GM19395 (cell line): ENCODE measurements around the gene SEC14L3.

Source experiments
- ATAC-seq: cut with Tn5 transposase; IDR thresholded peaks from one replicate; pipeline ENCODE4 v1.9.1; 2021; ENCODE audit warnings: mild to moderate bottlenecking, moderate library complexity; ENCODE audit not compliant: unreplicated experiment

SEC14L3 gene

DNA sequence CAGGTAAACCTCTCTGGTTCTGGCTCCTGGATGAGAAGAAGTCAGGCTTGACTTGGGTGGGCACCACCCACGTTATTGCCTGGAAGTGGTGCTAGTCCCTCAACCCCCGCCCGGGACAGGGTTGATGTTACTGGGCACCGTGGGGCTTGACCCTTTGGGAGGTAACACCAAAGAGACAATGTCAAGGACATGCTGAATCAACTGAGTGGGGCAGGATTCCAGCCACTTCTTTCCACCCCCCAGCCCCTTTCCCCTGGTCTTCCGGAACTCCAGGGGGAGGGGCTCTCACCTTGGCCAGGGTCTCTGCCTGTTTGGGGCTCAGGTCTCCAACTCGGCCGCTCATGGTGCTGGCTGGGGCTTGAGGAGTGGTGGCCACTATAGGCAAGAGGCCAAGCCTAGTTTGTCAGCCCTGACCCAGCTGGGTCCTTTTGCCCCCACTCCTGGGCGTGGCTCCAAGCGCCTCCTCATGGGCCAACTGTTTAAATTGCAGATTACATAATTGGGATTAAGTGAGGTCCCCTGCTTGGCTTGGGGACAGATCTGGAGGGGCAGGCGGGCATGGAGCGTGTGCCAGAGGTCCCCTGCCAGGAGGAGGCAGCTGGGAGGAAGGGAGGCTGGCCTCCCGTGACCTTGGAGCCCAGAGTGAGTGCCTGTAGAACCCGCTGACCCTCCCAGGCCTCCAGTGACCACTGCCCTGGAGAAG, at the start of gene SEC14L3:
Gene SEC14L3 (minus strand): TSS at position 402 of the 703 bp plus-strand sequence. CDS start 59 bp downstream, at position 343.
- ATAC-seq: no peak

GRCh38 chr22:30519842-30520425, 48.1 kb upstream of the SEC14L3 start:
- ATAC-seq: no peak

DNA sequence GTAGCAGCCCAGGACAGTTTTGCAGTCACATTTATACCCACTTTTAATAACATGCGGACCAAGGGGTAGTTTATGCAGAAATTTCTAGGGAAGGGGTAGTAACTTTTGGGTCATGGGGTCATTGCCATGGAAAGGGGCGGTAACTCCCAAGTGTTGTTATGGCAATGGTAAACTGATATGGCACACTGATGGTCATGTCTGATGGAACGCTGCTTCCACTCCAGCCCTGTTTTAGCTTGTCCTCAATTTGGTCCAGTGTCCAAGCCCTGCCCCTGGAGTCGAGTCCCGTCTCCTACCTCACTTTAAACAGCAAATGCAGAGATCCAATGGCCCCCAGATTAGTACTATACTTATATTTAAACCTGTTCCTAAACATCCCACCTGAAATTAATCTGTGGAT, 44.9 kb upstream of the SEC14L3 start:
- ATAC-seq: no peak

DNA sequence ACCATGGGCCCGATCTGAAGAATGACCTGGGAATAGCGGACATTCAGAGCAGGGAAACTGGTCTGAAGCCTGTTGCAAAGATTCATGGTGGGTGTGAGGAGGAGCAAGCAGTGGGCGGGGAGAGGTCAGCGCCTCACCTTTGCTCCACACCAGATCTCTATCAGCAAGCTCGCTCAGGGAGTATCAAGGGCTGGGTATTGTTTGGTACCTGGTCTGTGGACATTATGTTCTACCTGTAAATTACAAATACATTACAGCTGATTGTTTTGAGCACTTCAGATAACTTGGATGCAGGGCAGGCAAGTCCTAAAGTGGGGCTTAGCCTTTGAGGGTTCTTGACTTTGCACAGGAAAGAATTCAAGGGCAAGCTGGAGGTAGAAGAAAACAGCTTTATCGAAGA, 44.5 kb upstream of the SEC14L3 start:
- no peak for ATAC-seq

GRCh38 chr22:30514252-30514651, 42.4 kb upstream of the SEC14L3 start:
- no peak for ATAC-seq

DNA sequence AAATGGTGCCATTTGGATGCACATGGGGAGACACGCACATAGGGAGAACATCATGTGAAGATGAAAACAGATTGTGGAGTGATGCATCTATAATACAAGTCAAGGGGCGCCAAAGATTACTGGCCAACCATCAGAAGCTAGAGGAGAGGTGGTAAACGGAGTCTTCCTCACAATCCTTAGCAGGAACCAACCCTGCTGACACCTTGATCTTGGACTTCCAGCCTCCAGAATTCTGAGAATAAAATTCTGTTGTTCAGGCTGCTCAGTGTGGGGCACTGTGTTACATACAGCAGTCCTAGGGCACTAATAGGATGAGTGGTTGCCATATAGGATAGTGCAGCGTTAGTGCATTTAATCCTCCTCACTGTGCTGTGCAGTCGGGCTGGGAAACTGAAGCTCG, 41.6 kb upstream of the SEC14L3 start:
- no peak for ATAC-seq

DNA sequence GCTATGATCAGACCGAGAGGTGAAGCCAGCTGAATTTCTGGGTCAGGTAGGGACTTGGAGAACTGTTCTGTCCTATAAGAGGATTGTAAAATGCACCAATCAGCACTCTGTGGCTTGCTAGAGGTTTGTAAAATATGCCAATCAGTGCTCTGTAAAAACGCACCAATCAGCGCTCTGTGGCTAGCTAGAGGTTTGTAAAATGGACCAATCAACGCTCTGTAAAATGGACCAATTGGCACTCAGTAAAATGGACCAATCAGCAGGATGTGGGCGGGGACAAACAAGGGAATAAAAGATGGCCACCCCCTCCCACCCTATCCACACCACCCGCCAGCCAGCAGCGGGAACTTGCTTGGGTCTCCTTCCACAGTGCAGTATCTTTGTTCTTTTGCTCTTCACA, 40.1 kb upstream of the SEC14L3 start:
- ATAC-seq: no peak

DNA sequence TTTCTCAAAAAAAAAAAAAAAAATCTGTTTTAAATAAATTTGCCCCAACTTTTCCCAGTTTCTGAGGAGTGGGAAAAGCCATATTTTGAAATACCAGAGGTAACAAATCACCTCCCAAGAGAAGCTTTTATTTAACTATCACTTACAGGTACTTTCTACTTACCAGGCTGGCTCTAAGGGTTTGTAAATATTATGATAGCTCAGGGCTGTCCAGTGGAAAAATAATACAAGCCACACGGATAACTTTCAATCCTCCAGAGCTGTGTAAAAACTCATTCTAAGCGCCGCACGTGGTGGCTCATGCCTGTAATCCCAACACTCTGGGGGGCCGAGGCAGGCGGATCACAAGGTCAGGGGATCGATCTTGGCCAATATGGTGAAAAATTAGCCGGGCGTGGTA, 39.3 kb upstream of the SEC14L3 start:
- ATAC-seq: no peak

DNA sequence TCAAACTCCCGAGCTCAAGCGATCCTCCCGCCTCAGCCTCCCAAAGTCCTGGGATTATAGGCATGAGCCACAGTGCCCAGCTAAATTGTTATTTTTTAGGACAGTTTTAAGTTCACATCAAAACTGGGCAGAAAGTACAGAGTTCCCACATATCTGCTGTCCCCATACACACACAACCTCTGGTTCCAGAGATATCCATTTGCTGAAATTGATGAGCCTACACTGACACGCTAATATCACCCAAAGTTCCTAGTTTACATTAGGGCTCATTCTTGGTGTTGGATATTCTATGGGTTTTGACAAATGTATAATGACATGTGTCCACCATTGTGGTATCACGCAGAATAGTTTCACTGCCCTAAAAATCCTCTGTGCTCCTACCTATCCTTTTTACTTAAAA, 36.4 kb upstream of the SEC14L3 start:
- no peak for ATAC-seq

DNA sequence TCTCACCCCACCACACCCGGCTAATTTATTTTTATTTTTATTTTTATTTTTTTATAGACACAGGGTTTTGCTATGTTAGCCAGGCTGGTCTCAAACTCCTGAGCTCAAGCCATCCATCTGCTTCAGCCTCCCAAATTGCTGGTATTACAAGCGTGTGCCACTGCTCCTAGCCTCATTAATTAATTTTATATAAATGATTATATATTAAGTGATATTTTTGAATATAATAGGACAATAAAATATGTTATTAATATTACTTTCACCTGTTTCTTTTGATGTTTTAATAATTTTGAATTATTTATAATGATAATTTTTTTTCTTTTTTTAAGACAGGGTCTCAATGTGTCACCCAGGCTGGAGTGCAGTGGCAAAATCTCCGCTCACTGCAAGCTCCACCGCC, 35.9 kb upstream of the SEC14L3 start:
- no peak for ATAC-seq

- ATAC-seq: no peak
Observed at GRCh38 chr22:30506507-30506968, 34.7 kb upstream of the SEC14L3 start.

DNA sequence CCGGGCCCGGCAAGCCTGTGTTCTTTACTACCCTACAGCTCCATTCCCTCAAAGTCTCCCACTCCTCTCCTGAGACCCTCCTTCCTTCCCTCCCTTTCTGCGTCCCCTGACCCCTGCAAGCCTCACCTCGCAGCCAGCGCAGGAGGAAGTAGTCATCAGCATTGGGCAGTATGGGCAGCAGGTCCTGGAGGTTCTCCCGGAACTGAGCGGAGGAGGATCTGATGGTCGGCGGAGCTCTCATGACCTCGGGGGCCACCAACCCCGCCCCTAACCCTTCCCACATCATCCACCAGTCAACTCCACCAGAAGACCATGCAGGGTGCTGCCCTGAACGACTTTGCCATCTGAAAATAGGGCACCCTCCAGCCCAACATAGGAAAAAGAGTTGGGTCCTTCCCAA, 31.7 kb upstream of the SEC14L3 start:
- no peak for ATAC-seq

DNA sequence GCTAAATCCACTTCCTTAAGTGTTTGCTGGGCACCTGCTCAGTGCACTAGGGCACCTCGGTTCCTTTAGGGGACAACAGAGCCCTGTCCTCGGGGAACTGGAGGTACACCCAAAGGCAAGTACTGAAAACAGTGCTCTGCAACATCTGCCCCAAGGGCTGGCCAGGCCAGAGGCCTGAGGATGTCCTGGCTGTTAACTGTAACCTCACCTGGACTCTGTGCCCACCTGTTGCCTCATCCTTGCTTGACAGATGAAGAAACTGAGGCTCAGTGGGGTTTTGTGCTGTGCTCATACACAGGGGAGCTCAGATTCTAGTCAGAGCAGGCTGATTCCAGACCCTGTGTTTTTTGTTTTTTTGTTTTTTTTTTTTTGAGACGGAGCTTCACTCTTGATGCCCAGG, 31.1 kb upstream of the SEC14L3 start:
- no peak for ATAC-seq

DNA sequence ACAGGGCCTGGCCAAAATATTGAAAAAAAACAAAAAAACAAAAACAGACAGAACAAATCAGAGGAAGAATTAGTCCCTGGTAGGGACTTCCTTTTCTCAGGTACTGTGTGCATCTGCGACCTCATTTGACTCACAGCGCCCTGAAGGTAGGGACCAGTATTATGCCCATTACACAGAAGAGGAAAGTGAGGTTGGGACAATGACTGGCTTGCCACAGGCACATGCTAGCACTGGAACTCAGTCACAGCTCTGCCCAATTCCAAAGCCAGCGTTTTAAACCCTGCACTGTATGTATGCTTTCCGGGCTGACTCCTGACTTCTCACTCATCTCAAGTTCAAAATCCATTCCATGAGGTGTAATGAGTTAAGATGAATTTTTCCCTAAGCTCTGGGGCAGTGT, 30.3 kb upstream of the SEC14L3 start:
- ATAC-seq: no peak

GRCh38 chr22:30500628-30501027, 28.8 kb upstream of the SEC14L3 start:
- ATAC-seq: no peak

DNA sequence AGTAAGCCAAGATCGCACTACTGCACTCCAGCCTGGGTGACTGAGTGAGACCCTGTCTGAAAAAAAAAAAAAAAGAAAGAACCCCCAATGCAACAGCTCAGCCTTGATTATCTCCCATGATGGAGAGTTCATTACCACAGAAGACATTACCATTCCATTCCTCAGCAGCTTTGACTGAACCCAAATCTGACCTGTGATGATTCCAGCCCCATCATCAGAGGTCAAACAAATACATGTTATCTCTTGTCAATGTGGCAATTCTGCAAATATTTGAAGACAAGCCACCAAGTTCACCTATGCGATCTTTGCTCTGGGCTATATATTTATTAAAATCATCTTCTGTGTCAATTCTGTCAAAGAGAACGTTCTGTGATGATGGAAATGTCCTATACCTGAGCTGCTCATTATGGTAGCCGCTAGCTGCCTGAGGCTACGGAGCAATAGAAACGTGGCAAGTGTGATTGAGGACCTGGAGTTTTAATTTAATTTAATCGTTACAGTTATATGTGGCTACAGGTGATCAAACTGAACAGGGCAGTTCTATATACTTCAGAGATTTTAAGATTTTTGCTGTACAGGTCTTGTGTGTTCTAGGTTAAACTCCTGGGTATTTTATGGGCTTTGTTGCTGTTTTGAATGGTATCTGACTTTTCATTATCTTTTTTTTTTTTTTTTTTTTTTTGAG, 25.8 kb upstream of the SEC14L3 start:
- ATAC-seq: no peak

DNA sequence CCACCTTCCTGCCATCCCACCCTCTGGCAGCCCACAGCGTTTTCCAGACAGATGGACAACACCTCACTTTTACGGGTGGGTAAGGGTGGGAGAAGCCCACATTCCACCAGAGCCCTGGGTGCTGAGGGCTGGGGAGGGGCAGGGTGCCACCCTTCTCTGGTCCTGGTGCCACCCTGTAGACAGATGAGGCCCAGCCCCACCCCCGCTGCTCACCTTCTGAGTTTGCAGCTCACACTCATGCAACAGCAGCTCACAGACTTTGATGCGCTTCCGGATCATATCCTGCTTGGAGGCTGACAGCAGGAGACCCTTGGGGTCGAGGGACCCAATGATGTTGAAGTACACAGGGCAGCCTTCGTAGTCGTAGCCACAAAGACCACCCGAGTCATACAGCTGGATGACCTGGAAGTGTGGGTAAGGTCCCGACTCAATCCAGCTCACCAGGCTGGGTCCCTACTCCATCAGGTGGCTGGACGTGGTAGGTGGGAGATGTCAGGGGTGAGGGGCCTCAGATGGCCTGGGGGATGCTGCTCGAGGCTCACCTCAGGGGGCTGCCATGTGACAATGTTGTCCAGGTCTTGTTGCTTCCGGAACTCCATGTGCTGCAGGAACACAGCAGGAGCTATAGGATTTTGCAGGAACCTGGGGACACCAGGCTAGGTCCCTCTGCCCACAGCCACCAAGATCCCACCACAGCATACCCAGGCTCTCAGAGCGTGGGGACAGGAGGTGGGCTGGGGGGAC, 23.4 kb upstream of the SEC14L3 start:
- no peak for ATAC-seq

- no peak for ATAC-seq
Observed at GRCh38 chr22:30492144-30492543, 20.3 kb upstream of the SEC14L3 start.

GRCh38 chr22:30491381-30491780, 19.6 kb upstream of the SEC14L3 start:
- ATAC-seq: no peak

DNA sequence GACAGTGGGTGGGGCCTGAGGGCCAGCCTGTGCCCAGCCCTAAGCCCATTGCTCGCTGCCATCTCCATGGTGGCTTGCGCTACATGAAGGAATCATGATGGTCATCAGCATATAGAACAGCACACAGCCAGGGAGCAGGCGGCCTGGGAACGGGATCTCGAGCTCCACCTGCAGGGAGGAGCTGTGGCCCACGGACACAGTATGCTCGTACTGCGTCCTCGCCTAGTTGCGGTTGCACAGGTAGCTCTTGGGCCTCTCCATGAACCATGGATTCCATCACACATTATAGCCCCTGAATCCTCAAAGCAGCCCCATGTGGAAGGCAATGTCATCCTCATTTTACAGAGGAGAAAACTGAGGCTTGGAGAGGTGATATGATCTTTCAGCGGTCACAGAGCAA, 18.6 kb upstream of the SEC14L3 start:
- ATAC-seq: no peak

GRCh38 chr22:30488121-30488520, 16.3 kb upstream of the SEC14L3 start:
- no peak for ATAC-seq
